CD4-positive, alpha-beta T cell (primary cell): ENCODE measurements around the gene GABRB1. TPM values are rescaled to one million over a fixed set of nuclear protein-coding genes. Genes with fewer than 3 reads are reported as not detected.

Experiments used
- ATAC-seq: fragments of 200-7000 bp; cut with Tn5 transposase; one replicate; pipeline ENCODE4 v1.10.0; 2022; ENCODE audit warnings: mild to moderate bottlenecking; ENCODE audit not compliant: poor library complexity
- CTCF ChIA-PET: fragments of 350-600 bp; sonication (Branson Sonifier 250); formaldehyde crosslinking; loops from one replicate; lab custom pipeline; 2021; ENCODE audit warnings: antibody characterized with exemption, inconsistent platforms; lab: Charles Lee
- POLR2A ChIA-PET: fragments of 350-600 bp; sonication (Branson Sonifier 250); formaldehyde crosslinking; loops from one replicate; lab custom pipeline; 2021; ENCODE audit warnings: antibody characterized with exemption, inconsistent platforms; lab: Charles Lee
- DNase-seq, 14 experiments: peaks; one replicate each; pipeline ENCODE4 v3.0.0-alpha.2; 2013 to 2020; ENCODE audit warnings: mixed read lengths in 2 of 14
- H3K27ac ChIP-seq, 2 donors: one replicate each; pipeline versions ENCODE4 v1.5.1 to v1.7.0; 2013; ENCODE audit warnings: low read length in 2 of 2, low read depth in 1 of 2, mild to moderate bottlenecking in 1 of 2
- H3K27me3 ChIP-seq, 2 experiments: 1 replicate in 1 of 2; 2 replicates in 1 of 2; pipeline versions ENCODE4 v1.6.1 to v1.7.0; 2013; ENCODE audit warnings: low read length in 2 of 2, control low read depth in 1 of 2, mild to moderate bottlenecking in 1 of 2, moderate library complexity in 1 of 2; ENCODE audit not compliant: insufficient read depth in 2 of 2, control insufficient read depth in 1 of 2
- H3K36me3 ChIP-seq: one replicate; pipeline ENCODE4 v1.6.1; 2013; ENCODE audit warnings: low read length, control low read depth; ENCODE audit not compliant: insufficient read depth
- H3K4me1 ChIP-seq: one replicate; pipeline ENCODE4 v1.6.1; 2013; ENCODE audit warnings: low read length, control low read depth; ENCODE audit not compliant: insufficient read depth
- H3K4me3 ChIP-seq: one replicate; pipeline ENCODE4 v1.5.1; 2013; ENCODE audit warnings: mild to moderate bottlenecking, low read length, moderate library complexity
- H3K9me3 ChIP-seq, 2 experiments: 1 replicate in 1 of 2; 2 replicates in 1 of 2; pipeline versions ENCODE4 v1.6.1 to v1.7.0; 2013; ENCODE audit warnings: low read length in 2 of 2, mild to moderate bottlenecking in 2 of 2, control low read depth in 1 of 2, moderate library complexity in 1 of 2; ENCODE audit not compliant: control insufficient read depth in 1 of 2, insufficient read depth in 1 of 2
- H3K27ac Mint-ChIP-seq: one replicate; pipeline ENCODE4 v1.8.0; 2020; ENCODE audit warnings: mixed read lengths
- H3K27me3 Mint-ChIP-seq: one replicate; pipeline ENCODE4 v1.8.0; 2021; ENCODE audit warnings: mixed read lengths
- H3K36me3 Mint-ChIP-seq: one replicate; pipeline ENCODE4 v1.8.0; 2021; ENCODE audit warnings: low read depth, mixed read lengths
- H3K4me1 Mint-ChIP-seq: one replicate; pipeline ENCODE4 v1.8.0; 2021; ENCODE audit warnings: low read depth, mixed read lengths
- H3K4me3 Mint-ChIP-seq: one replicate; pipeline ENCODE4 v1.8.0; 2020; ENCODE audit warnings: mild to moderate bottlenecking, mixed read lengths
- H3K9me3 Mint-ChIP-seq: one replicate; pipeline ENCODE4 v1.8.0; 2020; ENCODE audit warnings: mixed read lengths
- intact Hi-C, 2 experiments: fragments of 100-400 bp; cut with DNase I in 1 of 2; cut with micrococcal nuclease in 1 of 2; formaldehyde crosslinking; loops; one replicate each; pipeline versions ENCODE4 v1.15.1 to v1.9.0; 2023 to 2025; cut with DNase I, micrococcal nuclease
- total RNA-seq, 174 experiments: library from RNA in 2 of 174; stranded (reverse) in 2 of 174; gene quantifications; one replicate each; pipeline ENCODE4 v1.2.3 and lab custom pipeline; 2021 to 2026
- TF ChIP-seq, protein P1 (sequence below): fragments of 200-600 bp; IDR thresholded peaks from one replicate; pipeline ENCODE4 v1.8.0; 2022; ENCODE audit warnings: antibody characterized with exemption, mild to moderate bottlenecking

GABRB1 gene
- total RNA-seq, 2 experiments from 2014 or later: not detected

DNA sequence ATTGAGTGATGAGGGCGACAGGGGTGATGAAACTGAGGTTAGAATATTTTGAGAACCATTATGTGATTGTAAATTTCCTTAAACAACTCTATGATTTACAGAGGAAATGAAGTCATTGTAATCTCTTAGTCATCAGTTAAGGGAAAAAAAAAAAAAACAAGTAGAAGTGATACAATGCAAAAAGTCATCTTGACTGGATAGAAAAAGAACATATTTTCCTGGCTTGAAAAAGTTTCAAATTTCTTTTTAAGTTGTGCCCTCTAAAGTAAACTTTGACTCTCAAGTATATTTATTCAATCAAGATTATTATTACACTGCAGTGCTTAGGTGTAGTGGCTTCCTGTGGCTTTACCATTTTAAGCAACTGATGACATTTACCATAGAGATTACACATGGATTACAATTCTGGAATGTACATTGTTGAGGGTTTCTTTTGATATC lies 40.6 kb downstream of the GABRB1 start:
- no peaks in the 10 kb centered on the region for H3K4me1 Mint-ChIP-seq
- no peaks in the 10 kb centered on the region for H3K36me3 ChIP-seq
- DNase-seq (no peak), ATAC-seq (no peak)
- H3K36me3 Mint-ChIP-seq: no peaks in the 10 kb centered on the region
- TF ChIP-seq, protein P1, sequence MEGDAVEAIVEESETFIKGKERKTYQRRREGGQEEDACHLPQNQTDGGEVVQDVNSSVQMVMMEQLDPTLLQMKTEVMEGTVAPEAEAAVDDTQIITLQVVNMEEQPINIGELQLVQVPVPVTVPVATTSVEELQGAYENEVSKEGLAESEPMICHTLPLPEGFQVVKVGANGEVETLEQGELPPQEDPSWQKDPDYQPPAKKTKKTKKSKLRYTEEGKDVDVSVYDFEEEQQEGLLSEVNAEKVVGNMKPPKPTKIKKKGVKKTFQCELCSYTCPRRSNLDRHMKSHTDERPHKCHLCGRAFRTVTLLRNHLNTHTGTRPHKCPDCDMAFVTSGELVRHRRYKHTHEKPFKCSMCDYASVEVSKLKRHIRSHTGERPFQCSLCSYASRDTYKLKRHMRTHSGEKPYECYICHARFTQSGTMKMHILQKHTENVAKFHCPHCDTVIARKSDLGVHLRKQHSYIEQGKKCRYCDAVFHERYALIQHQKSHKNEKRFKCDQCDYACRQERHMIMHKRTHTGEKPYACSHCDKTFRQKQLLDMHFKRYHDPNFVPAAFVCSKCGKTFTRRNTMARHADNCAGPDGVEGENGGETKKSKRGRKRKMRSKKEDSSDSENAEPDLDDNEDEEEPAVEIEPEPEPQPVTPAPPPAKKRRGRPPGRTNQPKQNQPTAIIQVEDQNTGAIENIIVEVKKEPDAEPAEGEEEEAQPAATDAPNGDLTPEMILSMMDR: no peak
- no peak overlapping the region for H3K4me3 ChIP-seq
- peaks cover 5% of the 10 kb centered on the region for H3K27me3 Mint-ChIP-seq
- H3K9me3 Mint-ChIP-seq: no peaks in the 10 kb centered on the region
- no peak overlapping the region for H3K4me3 Mint-ChIP-seq
- no peaks in the 10 kb centered on the region for H3K27me3 ChIP-seq
- H3K27ac Mint-ChIP-seq: no peak overlapping the region
- H3K9me3 ChIP-seq: no peaks in the 10 kb centered on the region
- no peak overlapping the region for H3K27ac ChIP-seq
- intact Hi-C loops: no loop called here
- ChIA-PET CTCF (no interaction called here), POLR2A (no interaction called here)
- no peaks in the 10 kb centered on the region for H3K4me1 ChIP-seq

DNA sequence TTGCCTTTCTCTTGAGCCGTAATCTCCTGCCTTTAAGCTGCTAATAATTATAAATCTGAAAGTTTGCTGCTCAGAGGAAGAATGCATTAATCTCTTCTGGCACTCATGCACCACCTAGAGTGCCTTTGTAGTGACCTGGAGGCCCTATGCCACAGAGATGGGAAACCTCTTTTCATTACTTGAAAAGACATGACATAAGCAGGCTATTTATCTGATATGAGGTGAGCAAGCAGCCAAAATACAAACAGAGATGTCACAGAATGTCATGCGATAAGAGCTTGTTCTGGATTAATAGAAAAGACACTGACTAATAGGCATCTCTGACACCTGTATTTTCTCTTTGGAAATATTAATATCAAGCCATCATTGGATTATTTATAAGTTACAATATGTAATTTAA lies 42.3 kb downstream of the GABRB1 start:
- Histone ChIP-seq H3K36me3 (no peaks in the 10 kb centered on the region), H3K4me1 (no peaks in the 10 kb centered on the region), H3K4me3 (no peak overlapping the region), H3K27me3 (no peaks in the 10 kb centered on the region), H3K9me3 (no peaks in the 10 kb centered on the region), H3K27ac (no peak overlapping the region)
- no peak overlapping the region for H3K27ac Mint-ChIP-seq
- POLR2A ChIA-PET: interaction anchor here (0.5 kb wide), 1 partner anchor 78 kb away, joined by 3 read pairs; no protein-coding TSS in a partner anchor
- H3K4me1 Mint-ChIP-seq: no peaks in the 10 kb centered on the region
- no peak overlapping the region for H3K4me3 Mint-ChIP-seq
- intact Hi-C loops: no loop called here
- H3K36me3 Mint-ChIP-seq: no peaks in the 10 kb centered on the region
- H3K27me3 Mint-ChIP-seq: peaks cover 5% of the 10 kb centered on the region
- no peak for DNase-seq
- CTCF ChIA-PET: no interaction called here
- no peaks in the 10 kb centered on the region for H3K9me3 Mint-ChIP-seq
- no peak for ATAC-seq
- TF ChIP-seq, protein P1: no peak

DNA sequence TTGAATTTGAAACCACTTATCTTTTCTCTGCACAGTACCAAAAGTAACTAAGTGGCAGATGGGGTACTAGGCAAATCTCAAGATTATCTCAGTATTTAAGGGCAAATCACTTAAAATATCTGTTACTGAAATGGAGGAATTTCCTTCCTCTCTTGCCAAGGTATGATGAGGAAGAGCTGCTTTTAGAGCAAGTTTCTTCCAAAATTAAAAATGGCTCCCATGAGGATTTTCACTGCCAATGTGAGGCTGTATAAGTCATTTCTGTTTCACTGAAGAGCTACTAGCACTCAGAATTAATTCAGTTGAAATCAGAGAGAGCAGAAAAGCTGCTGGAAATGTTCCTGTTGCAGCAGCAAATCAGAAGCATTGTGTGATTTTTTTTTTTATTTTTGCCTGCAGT lies 43.4 kb downstream of the GABRB1 start:
- Histone ChIP-seq H3K36me3 (no peaks in the 10 kb centered on the region), H3K27me3 (no peaks in the 10 kb centered on the region), H3K9me3 (no peaks in the 10 kb centered on the region), H3K4me3 (no peak overlapping the region), H3K27ac (no peak overlapping the region), H3K4me1 (no peaks in the 10 kb centered on the region)
- ChIA-PET CTCF (no interaction called here), POLR2A (interaction anchor here (1.0 kb wide), 1 partner anchor 11 kb away, joined by 5 read pairs; no protein-coding TSS in a partner anchor)
- intact Hi-C loops: no loop called here
- DNase-seq (no peak), ATAC-seq (no peak)
- H3K27ac Mint-ChIP-seq: no peak overlapping the region
- peaks cover 5% of the 10 kb centered on the region for H3K27me3 Mint-ChIP-seq
- TF ChIP-seq, protein P1: no peak
- no peaks in the 10 kb centered on the region for H3K4me1 Mint-ChIP-seq
- no peaks in the 10 kb centered on the region for H3K9me3 Mint-ChIP-seq
- H3K4me3 Mint-ChIP-seq: no peak overlapping the region
- no peaks in the 10 kb centered on the region for H3K36me3 Mint-ChIP-seq
